GM19193 (cell line): ENCODE data around the gene CACNA1S.

Experiments
- POLR2A ChIP-seq: IDR thresholded peaks from 4 replicates; pipeline ENCODE4 v1.6.1; 2011; ENCODE audit not compliant: insufficient read depth, insufficient read length; ENCODE audit errors: extremely low read depth

CACNA1S gene

GRCh38 chr1:201114245-201115131 lies 2.3 kb upstream of the CACNA1S start:
- no peak for TF ChIP-seq POLR2A

DNA sequence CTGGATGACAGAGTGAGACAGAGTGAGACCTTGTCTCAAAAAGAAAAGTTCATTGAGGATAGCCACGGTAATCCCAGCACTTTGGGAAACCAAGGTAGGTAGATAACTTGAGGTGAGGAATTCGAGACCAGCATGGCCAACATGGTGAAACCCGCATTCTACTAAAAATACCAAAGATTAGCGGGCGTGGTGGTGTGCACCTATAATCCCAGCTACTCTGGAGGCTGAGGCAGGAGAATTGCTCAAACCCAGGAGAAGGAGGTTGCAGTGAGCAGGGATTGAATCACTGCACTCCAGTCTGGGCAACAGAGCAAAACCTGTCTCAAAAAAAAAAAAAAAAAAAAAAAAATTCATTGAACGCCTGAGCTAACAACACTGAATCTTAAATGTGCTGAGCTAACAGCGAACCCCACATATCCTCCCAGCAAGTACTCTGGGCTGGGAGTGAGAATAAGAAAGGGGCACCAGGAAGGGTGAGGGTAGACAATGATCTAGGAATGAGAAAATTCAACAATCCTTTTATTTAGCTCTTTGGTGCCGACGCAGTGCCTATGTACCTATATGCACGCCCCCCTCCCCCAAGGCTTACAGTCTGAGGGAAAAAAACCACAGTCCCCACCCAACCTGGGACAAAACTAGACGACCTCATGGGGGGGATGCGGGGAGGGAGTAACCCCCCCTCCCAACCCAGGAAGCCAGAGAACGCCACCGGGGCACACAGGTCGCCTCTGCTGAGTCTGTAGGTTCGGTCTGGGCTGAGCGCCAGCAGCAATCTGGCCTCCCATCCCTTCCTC lies 1.4 kb upstream of the CACNA1S start:
- no peak for TF ChIP-seq POLR2A

- no peak for TF ChIP-seq POLR2A
Measured at GRCh38 chr1:201112926-201113325, 700 bp upstream of the CACNA1S start.

GRCh38 chr1:201111672-201112071 lies 554 bp downstream of the CACNA1S start:
- no peak for TF ChIP-seq POLR2A

DNA sequence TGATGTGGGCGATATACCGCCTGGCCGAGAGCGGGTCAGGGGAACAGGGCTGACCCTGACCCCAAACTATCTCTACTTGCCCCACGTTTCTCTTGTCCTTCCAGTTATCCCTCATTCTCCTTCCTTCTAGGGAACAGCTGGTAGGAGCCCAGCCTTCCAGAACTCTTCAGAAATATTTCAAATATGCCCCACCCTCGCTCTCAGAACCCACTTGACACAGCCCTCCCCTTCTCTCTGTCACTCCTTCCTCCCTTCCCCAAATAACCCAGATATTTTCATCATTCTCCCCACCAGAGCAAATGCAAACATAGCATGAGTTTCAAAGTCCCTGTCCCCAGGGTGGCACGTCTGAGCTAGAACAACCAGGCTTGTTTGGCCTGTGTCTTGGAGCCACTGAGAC lies 1.1 kb downstream of the CACNA1S start:
- TF ChIP-seq POLR2A, result no peak

DNA sequence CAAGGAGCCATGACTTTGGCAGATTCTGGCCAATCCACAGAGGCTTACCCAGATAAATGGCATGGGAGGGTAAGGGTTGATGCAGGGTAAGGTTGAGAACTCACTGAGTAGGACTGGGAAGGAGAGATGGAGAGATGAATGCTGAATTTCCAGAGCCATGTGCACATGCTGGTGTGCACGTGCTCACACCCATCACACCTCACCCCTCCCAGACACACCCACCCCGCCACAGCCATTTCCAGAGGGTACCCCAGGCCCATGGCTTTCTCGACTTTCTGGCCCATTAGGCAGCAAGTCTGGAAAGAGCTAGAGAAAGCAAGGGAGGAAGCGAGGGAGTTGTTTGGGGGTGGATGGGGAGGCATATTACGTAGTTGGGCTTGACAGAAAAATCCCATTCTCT lies 1.6 kb downstream of the CACNA1S start:
- no peak for TF ChIP-seq POLR2A

GRCh38 chr1:201110138-201110537 lies 2.1 kb downstream of the CACNA1S start:
- TF ChIP-seq POLR2A, result no peak

DNA sequence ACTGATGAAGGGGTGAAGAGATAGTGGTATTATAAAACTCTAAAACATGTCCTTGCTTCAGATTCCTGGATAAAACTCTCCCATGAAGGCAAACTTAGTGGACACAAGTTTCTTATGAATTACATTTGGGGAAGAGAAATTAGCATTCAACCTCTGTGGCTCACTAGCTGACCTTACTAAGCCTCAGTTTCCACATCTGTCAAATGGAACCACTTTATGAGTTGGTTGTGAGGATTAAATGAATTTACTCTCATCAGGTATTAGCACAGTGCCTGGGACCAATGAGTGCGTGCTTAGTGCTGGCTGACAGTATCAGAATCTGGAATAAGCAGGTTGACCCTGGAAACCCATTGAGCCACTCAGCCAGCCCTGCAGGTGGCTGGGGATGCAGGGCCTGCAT lies 2.6 kb downstream of the CACNA1S start:
- TF ChIP-seq POLR2A, result no peak

GRCh38 chr1:201108614-201109013 lies 3.6 kb downstream of the CACNA1S start:
- no peak for TF ChIP-seq POLR2A

DNA sequence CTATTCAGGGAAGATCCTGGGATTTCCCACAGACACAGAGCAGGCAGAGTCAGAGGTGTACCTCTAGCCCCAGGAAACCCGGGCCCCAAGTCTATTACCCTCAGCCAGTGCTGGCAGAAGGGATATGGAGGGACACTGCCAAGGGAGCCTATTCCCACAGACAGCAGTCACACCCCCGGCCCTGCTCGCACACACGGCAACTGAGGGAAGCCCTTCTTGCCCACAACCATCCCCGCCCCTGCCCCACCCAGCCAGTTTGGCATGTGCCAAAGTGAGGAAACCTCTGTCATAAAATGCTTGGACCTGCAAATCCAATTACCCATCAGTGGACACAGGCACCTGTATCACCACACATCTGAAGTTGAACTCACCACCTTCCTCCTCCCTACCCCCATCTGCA lies 6.5 kb downstream of the CACNA1S start:
- TF ChIP-seq POLR2A, result no peak

- TF ChIP-seq POLR2A, result no peak
Measured at GRCh38 chr1:201104141-201104540, 8.1 kb downstream of the CACNA1S start.

DNA sequence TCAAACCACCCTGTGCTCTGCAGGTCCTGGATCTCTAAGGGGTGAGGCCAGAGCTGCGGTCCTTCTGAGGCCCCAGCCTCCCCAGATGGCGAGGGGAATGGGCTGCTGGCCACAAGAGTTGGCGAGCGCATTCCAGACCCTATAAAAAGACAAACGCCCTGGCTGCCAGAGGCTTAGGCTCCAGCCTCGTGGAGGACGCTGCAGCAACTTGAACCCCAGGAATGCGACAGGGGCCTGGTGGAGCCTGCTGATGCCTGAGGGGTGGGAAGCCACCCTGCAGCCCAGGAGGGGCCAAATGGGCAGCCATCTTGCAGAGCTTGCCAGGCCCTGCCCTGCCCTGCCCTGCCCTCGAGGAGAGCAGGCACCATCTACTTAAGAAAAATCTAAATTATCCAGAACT lies 8.6 kb downstream of the CACNA1S start:
- no peak for TF ChIP-seq POLR2A

DNA sequence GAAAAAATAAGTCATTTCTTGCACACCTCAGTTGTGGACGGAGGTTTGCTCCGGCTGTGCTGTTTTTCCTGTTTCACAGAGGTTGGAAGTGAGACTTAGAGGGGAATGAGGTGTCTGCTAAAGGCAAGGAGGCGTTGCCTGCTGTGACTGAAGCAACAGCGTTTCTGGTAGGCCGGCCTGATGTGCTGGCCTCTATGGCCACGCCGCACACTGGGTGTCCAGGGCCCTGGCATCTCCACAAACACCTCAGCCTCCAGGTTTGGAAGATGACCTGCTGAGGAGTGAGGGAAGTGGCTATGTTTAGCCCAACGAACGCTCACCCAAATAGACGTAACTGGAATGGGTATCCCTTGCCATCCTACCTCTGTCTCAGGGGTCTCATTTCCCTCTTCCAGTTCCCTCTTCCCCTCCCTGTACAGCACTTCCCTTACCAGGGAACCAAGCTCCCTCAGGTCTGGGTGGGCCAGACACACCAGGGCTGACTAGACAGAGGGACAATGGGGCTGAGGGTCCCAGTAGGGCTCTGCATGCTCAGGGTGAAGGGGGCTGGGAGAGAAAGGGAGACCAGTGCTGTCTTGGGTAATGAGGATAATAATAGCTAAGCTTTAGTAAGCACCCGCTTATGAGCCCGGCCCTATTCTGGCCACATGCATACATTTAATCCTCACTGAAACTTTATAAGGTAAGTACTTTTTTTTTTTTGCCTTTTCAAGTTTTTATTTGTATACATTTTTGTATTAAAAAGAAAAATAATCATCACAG lies 11.9 kb downstream of the CACNA1S start:
- no peak for TF ChIP-seq POLR2A

GRCh38 chr1:201098992-201099677 lies 13.1 kb downstream of the CACNA1S start:
- no peak for TF ChIP-seq POLR2A
